GM23248 (cell line): Measurements from ENCODE around the gene RBFOX1.

Experiments
- EZH2 ChIP-seq: fragments of 200-600 bp; sonication (generic); IDR thresholded peaks from 2 replicates; pipeline ENCODE4 v1.6.1; 2018; ENCODE audit warnings: antibody characterized with exemption, mild to moderate bottlenecking; ENCODE audit not compliant: insufficient read depth, poor library complexity, severe bottlenecking
- EZH2phosphoT487 ChIP-seq: fragments of 200-600 bp; sonication (generic); IDR thresholded peaks from 2 replicates; pipeline ENCODE4 v1.6.1; 2018; ENCODE audit warnings: antibody characterized with exemption, moderate library complexity, mild to moderate bottlenecking, low read depth; ENCODE audit not compliant: insufficient read depth

GRCh38 chr16:7555459-7555858, 222.8 kb downstream of the RBFOX1 start:
- TF ChIP-seq EZH2: no peak
- TF ChIP-seq EZH2phosphoT487: no peak
